DMS114 treated with DMSO at 0.1 percent for 48 hours (cell line): ENCODE data around the gene ZNF280D.
"Not testable (repeated sequence)": the region's sequence is repeated elsewhere in the genome, so short reads cannot be mapped to it uniquely, and the experiment has no call there.

Source experiments
- DNase-seq: peaks from one replicate; lab custom pipeline; 2025; ENCODE audit not compliant: unreplicated experiment; lab: John Stamatoyannopoulos, UW

The ZNF280D gene

GRCh38 chr15:56733136-56734012 is at the start of gene ZNF280D:
Gene ZNF280D (minus strand): TSS chr15:56733509. CDS start chr15:56707109, 26,400 bp downstream.
- DNase-seq: peak; percentile 71

- no peak for DNase-seq
These were observed 49.0 kb upstream of the ZNF280D start for GRCh38 chr15:56782306-56782705.

GRCh38 chr15:56781666-56782065 is 48.4 kb upstream of the ZNF280D start:
- DNase-seq: no peak

GRCh38 chr15:56780102-56780725 is 46.9 kb upstream of the ZNF280D start:
- not testable (repeated sequence) for DNase-seq

GRCh38 chr15:56779449-56779848 is 46.1 kb upstream of the ZNF280D start:
- DNase-seq: not testable (repeated sequence)

- DNase-seq: no peak
These were observed 45.5 kb upstream of the ZNF280D start for GRCh38 chr15:56778761-56779160.

- DNase-seq: no peak
These were observed 43.5 kb upstream of the ZNF280D start for GRCh38 chr15:56776839-56777238.

- DNase-seq: no peak
These were observed 42.3 kb upstream of the ZNF280D start for GRCh38 chr15:56775641-56776040.

- no peak for DNase-seq
These were observed 41.0 kb upstream of the ZNF280D start for GRCh38 chr15:56774356-56774755.

- DNase-seq: no peak
These were observed 39.7 kb upstream of the ZNF280D start for GRCh38 chr15:56772868-56773639.

GRCh38 chr15:56770173-56770572 is 36.9 kb upstream of the ZNF280D start:
- DNase-seq: no peak

- no peak for DNase-seq
These were observed 34.0 kb upstream of the ZNF280D start for GRCh38 chr15:56767315-56767714.

- DNase-seq: no peak
These were observed 31.9 kb upstream of the ZNF280D start for GRCh38 chr15:56765251-56765650.

GRCh38 chr15:56763141-56763895 is 30.0 kb upstream of the ZNF280D start:
- no peak for DNase-seq

- DNase-seq: no peak
These were observed 26.9 kb upstream of the ZNF280D start for GRCh38 chr15:56760186-56760585.

GRCh38 chr15:56759450-56759845 is 26.1 kb upstream of the ZNF280D start:
- DNase-seq: no peak

- DNase-seq: no peak
These were observed 25.6 kb upstream of the ZNF280D start for GRCh38 chr15:56758770-56759449.

GRCh38 chr15:56757875-56758274 is 24.6 kb upstream of the ZNF280D start:
- DNase-seq: no peak

GRCh38 chr15:56754772-56755370 is 21.6 kb upstream of the ZNF280D start:
- DNase-seq: no peak

- no peak for DNase-seq
These were observed 19.7 kb upstream of the ZNF280D start for GRCh38 chr15:56752986-56753385.
